GM19239 (cell line): ENCODE data around the gene WDR33.
A peak's percentile ranks its signal among the peaks of the same experiment; 100 is the strongest.

Experiments used
- DNase-seq: peaks from one replicate; pipeline ENCODE4 v3.0.0; 2011; ENCODE audit warnings: low spot score; ENCODE audit not compliant: insufficient read length
- FAIRE-seq: peaks from 2 replicates; lab custom pipeline; 2011; peaks lifted over from hg19 to GRCh38; lab: Jason Lieb, UNC

Gene WDR33

GRCh38 chr2:127701193-127701650 lies 109.7 kb downstream of the WDR33 start, which contains the start of gene SFT2D3:
Gene SFT2D3, plus strand, starts transcription at chr2:127701497. Its CDS starts 32 bp downstream, at chr2:127701529.
- peak; percentile 94 for DNase-seq
- peak; percentile 90 for FAIRE-seq

GRCh38 chr2:127700527-127701192 lies 110.3 kb downstream of the WDR33 start:
- FAIRE-seq (peak; percentile 92), DNase-seq (peak; percentile 93)

GRCh38 chr2:127698553-127699355 lies 112.2 kb downstream of the WDR33 start:
- no peak for DNase-seq
- no peak for FAIRE-seq

DNA sequence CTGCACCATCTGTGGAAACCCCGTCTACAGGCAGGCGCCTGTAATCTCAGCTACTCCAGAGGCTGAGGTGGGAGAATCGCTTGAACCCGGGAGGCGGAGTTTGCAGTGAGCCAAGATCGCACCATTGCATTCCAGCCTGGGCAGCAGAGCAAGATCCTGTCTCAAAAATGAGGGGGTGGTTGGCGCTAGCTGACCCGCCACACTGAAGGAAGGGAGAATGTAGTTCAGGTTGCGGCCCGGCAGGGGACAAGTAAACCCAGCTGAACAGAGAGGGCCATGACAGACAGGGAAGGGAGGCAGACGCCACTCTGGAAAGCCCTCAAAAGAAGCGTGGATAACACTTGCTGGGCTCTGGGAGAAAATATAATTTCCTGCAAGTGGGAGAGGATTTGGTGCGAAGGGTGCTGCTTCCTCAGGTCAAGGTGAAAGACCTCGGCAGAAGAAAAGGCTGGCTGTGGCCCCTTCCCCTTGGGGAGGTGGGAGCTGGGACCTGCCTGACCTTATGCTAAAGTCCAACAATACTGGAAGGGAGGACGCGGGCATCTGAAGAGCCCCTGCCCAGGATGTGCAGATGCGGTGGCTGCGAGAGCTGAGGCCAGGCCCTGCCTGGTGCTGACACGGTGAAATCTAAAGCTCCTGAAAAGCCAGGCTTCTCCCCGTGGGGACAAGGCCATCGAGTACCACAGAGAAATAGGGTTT lies 113.3 kb downstream of the WDR33 start:
- no peak for FAIRE-seq
- no peak for DNase-seq

- DNase-seq (no peak), FAIRE-seq (no peak)
Observed at GRCh38 chr2:127695491-127696472, 115.2 kb downstream of the WDR33 start.

DNA sequence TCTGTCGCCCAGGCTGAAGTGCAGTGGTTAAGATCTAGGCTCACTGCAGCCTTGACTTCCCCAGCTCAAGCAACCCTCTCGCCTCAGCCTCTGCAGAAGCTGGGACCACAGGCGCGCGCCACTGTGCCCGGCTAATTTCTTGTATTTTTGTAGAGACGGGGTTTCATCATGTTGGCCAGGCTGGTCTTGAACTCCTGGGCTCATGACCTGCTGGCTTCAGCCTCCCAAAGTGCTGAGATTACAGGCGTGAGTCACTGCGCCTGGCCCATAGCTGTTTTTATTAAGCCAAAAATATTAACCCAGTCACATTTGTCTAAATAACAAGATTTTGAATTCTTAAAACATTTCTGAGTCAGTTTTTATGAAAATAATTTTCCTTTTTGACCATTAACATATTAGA lies 116.0 kb downstream of the WDR33 start:
- FAIRE-seq (no peak), DNase-seq (no peak)

GRCh38 chr2:127690696-127691095 lies 120.3 kb downstream of the WDR33 start:
- FAIRE-seq (no peak), DNase-seq (no peak)

- no peak for DNase-seq
- FAIRE-seq, result no peak
Observed at GRCh38 chr2:127688405-127688804, 122.6 kb downstream of the WDR33 start.

GRCh38 chr2:127685410-127686080 lies 125.4 kb downstream of the WDR33 start:
- FAIRE-seq, result no peak

DNA sequence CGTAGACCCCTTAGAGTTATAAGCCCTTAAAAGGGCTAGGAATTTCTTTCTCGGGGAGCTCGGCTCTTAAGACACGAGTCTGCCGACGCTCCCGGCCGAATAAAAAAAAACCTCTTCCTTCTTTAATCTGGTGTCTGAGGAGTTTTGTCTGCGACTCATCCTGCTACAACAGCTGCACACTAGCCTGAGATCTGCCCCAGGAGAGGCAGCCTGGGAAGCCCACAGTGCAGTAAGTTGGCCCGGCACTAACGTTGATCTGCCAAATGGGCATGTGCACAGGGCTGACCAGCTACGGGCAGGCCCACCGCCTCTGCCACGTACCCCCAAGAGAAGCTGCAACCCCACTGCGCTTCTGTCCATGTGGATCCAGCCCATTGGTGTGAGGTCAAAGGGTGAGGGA lies 127.2 kb downstream of the WDR33 start:
- FAIRE-seq, result no peak

More at GRCh38 chr2:127685410-127686080, 125.4 kb downstream of the WDR33 start:
- no peak for DNase-seq

DNA sequence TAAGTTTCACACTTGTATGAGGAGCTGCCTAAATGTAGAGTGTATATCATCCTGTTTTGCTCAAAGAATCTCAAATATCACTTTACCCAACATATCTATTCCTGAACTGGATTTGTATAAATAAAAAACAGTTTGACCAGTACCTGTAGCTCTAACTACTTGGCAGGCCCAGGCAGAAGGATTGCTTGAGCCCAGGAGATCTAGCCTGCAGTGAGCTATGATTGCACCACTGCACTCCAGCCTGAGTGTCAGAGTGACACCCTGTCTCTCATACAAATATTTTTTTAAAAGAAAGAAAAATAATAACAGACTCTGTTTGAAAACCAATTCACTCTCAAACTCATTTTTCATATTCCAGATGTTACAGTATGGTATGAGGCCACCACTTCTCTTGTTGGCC lies 127.9 kb downstream of the WDR33 start:
- no peak for DNase-seq
- FAIRE-seq, result no peak

More for the DNA sequence above, 127.2 kb downstream of the WDR33 start:
- no peak for DNase-seq

DNA sequence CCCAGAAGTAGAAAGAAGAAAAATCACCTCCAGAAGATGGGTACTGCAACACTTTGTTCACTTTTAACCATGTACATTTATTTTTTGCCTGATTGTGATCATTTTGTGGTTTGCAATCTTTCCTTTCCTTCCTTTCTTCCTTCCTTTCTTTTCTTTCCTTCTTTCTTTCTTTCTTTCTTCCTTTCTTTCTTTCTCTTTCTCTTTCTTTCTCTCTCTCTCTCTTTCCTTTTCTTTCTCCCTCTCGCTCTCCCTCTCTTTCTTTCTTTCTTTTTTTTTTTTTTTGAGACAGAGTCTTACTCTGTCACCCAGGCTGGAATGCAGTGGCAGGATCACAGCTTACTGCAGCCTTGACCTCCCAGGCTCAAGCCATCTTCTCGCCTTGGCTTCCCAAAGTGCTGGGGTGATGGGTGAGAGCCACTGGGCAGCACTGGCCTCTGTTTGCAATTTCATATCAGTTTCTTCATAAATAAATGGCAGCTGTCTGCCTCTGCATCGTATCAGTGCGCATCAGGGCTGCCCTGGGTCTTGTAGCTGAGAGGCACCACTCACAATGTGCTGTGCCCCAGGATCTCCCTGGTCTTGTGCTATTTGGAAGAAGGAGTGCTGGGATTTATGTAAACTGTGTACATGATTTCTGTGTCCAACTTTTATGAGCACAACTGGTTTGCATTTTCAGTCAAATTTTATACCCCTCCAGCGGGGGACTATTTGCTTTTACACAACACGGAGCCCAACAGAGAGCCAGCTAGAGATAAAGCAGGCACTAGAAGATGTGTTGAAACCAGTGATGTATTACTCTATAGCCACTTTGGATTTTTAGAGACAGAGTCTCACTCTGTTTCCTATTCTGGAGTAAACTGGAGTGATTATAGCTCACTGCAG lies 128.8 kb downstream of the WDR33 start:
- DNase-seq (no peak), FAIRE-seq (no peak)

DNA sequence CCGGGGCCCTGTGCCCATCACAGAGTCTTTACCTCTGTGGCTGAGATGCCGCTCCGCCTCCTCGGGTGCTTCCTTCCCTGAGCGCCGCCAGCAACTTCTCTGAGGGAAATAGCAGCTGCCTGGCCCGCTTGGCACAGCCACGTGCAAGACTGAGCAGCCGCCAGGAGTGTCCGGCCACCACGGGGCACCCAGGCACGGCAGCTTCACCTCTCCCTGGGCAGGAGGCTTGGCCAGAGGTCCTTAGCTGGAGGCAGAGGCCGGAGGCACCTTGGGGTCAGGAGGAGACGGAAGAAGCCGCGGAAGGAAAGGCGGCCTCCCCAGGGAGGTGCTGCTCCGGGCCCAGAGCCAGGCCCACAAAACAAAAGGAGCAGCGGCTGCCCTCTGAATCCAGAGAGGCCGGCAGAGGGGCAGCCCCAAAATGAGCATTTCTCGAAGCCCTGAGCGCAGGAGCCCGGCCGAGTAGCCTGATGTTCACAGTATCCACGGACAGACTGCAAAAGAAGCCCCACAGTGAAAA lies 129.6 kb downstream of the WDR33 start:
- FAIRE-seq, result no peak
- DNase-seq, result no peak

DNA sequence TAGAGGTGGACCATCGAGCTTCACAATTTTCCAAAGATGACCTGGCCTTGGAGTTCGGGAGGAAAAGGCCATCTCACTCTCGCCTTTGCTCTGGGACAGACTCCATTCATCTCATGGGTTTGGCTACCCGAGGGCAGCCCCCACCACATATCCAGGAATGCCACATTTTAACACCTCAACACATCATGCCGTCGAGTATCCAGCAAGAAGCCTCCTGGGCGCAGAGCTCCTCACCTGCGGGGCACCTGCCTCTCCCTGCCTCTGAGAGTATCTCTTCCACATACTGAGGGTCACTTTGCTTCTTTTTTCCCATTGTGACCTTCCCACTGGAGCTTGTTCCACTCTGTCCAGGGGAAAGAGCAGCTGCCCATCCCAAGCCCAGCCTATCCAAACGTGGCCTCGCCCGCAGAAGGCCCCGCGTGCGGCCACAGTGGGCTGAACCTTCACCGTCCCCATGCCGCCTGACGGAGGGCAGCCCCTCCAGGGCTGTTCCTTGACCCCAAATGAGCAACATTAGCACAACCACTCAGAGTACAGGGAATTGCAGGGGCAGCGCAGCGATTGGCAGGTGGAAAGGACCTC lies 130.2 kb downstream of the WDR33 start:
- FAIRE-seq (no peak), DNase-seq (no peak)

GRCh38 chr2:127679680-127680361 lies 131.2 kb downstream of the WDR33 start:
- DNase-seq (no peak), FAIRE-seq (no peak)

DNA sequence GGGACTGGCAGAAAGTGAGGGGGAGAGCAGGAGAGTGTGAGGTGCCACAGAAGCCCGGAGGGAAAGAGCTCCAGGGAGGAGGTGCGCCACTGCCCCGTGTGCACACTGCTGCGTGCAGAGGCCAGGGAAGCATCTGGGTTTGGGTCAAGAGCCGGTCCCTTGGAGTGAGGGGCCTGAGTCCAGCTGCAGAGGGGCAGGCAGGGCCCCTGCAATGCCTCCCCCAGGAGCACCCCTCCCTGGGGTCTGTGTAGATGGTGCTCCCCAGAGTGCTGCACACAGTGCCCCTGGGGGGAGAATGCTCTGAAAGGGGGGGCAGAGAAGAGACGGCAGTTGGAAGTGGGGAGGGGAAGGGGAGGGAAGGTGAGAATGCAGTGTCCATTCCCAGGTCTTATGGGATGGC lies 132.0 kb downstream of the WDR33 start:
- DNase-seq, result no peak
- FAIRE-seq, result no peak

DNA sequence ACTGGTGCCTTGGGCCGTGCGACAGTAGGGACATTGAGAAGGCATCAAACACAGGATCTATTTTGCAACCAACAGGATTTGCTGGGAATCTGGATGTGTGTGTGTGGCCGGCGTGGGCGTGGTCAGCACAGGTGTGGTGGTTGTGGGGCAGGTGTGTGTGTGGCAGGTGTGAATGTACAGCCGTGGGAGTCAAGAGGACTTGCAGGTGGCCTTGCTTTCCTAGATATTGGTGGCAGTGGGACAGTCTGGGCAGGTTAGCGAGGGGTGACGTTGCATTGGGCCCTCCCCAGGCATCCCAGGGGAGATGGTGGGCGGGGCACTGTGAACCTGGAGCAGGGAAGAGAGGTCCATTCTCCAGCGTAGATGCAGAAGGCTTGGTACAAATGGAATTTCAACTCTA lies 132.4 kb downstream of the WDR33 start:
- FAIRE-seq (no peak), DNase-seq (no peak)
